Stimulated activated naive CD4-positive, alpha-beta T cell treated with Interleukin-2 at 50 U/mL for 16 hours (primary cell): ENCODE results near the gene PROK1.

ENCODE experiments used
- DNase-seq: peaks from one replicate; lab custom pipeline; 2025; lab: John Stamatoyannopoulos, UW

PROK1 gene

GRCh38 chr1:110465814-110466380 lies 14.9 kb downstream of the PROK1 start:
- no peak for DNase-seq

GRCh38 chr1:110466646-110467280 lies 15.8 kb downstream of the PROK1 start:
- no peak for DNase-seq

DNA sequence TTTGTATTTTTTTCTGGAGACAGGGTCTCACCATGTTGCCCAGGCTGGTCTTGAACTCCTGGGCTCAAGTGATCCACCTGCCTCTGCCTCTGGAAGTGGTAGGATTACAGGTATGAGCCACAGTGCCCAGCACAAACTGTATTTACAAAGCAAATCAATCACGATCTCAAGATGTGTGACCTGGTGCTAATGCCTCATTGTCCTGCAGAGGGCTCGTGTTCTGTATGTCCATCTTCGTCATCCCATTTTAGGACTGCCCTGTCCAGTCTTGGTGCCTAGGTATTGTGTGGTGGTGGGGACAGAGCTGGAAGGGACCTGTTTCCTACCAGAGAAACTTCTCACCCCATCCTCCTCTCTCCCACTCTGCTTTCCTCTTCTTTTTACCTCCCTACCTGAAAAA lies 20.2 kb downstream of the PROK1 start:
- DNase-seq: no peak

GRCh38 chr1:110472546-110472945 lies 21.6 kb downstream of the PROK1 start:
- DNase-seq: no peak

DNA sequence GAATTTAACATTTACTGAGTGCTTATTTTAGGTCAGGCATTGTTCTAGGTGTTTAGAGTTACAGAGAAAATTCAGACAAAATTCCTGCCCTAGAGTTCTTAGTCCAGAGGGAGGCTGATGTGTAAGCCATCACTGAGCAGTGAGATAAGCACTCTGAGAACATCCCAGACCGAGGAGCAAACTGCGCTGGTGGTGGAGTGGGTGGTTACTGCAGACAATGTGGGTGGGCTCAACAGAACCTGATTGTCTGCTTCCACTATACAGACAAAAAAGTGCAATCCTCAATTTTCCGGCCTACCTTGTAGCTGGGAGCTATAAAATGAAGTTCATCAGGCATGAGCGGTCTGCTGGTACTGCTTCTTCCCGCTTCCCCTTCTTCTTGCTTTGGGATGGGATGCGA lies 23.5 kb downstream of the PROK1 start:
- DNase-seq: no peak

GRCh38 chr1:110475362-110476027 lies 24.5 kb downstream of the PROK1 start:
- DNase-seq: no peak

DNA sequence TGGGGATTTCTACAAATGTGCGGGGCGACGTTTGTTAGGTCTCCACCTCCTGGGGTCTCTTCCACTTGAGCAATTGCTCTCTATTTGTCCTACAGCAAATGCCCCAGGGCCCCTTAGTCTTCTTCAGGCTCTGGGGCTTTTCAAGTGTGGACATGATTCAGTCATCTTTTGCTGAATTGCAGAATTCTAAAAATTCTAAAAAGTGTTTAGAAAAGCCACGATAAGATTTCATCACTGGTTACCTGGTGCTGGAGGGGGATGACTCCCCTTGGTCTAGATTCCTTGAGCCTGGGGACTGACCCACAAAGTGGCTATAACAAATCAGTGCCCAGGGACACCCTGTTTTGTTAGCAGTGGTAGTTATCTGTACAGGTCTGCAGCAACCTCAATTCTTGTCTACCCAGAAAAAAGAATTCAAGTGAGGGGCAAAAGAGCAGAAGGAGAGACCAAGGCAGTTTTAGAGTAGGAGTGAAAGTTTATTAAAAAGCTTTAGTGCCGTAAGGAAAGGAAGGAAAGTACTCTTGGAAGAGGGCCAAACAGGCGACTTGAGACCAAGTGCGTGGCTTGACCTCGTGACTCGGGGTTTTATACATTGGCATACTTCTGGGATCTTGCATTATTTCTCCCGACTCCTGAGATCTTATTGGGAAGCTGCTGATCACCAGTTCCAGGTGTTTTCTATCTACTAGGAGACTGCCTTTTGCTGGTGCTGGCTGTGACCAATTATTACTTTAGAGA lies 25.2 kb downstream of the PROK1 start:
- no peak for DNase-seq

DNA sequence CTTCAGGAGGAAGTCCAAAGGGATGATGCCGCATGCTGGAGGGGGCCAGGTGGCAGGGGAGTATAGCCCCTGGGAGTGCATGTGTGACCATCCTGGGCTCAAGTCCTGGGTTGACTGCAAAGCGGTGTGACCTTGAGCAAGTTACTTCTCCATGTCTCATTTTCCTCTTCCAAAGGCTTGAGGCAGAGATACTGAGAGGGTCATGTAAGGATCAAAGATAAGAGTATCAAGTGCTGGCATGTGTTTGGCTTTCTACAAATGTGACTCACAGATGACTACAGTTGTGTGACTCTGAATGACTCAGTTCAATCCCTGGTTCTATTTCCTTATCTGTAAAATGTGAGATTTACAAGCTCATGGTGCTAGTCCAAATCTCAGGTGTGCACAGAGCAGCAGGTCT lies 26.1 kb downstream of the PROK1 start:
- DNase-seq: no peak

- DNase-seq: no peak
Measured at GRCh38 chr1:110477445-110477957, 26.6 kb downstream of the PROK1 start.

GRCh38 chr1:110477967-110478640 lies 27.2 kb downstream of the PROK1 start:
- no peak for DNase-seq

DNA sequence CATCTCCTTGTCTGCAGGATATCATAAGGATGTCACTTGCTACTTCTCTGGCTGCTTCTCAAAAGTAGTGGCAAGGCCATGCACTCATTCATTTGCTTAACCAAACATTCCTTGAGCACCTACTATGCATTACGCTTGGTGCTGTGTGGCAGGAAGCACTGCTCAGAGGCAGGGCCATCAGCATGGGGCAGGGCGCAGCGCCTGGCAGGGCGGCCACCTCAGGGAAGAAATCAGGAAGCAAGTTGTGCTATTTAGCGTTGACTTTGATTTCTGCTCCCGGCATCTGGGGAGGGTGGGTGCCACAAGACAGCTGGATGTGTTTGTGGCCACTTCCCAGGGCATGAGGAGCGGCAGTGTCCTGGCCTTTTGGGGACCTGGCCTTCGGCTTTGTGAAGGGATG lies 27.9 kb downstream of the PROK1 start:
- DNase-seq: no peak

DNA sequence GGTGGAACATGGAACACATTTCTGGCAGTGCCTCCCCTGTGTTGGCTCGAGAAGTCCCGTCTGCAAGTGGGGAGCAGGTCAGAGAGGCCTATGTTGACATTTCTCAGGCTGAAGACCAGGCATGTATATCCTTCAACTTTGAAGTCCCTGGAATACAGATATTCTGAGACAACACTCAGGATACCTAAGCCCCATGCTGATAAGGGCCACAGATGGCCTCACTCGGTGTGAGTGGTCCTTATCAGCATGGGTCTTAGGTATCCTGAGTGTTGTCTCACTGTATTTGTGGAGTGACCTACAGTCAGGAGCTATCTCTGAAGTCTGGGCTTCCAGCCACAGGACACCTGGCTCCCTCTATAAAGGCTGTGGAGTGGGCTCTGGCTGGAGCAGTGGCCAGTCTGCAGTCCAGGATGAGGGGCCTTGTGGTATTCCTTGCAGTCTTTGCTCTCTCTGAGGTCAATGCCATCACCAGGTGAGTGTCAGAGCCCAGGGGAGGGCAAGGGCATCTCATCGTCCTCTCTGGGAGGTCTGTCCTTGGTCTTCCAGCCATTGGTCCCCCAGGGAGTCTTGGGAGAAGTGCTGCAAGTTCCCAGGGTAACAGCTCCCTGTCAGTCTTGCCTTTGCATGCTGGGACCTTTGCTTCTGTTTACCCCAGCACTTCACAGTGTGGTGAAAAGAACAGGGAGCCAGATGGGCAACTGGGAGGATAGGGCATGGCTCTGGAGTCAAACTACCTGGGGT lies 29.6 kb downstream of the PROK1 start:
- DNase-seq: no peak

DNA sequence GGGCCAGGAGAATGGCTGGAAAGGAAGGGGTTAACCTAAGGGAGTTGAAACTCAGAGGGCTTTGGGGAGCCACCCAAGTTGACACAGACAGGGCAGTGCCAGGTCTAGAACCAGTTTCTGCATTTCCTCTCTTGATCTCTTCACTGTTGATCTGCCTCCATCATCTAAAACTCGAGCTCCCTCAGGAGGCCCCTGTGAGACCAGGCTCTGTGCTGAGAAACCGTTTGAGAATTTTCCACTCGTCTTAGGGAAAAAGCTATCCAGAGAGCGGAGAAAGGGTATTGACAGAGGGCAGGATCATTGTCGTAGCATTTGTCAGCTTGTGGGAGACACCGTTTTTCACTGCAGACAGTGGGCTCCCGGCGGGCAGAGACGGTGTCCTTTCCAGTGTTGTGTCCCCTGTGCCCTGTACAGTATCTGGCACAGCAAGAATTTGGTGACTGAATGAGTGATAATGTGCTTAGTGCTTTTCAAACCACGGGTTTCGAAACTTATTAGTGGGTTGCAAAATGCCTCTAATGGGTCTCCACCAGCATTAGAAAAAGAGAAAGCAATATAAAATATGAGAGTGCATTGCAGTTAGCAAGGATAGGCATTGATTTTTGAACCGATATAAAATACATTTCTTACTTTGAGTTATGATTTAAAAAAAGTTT lies 31.1 kb downstream of the PROK1 start:
- DNase-seq: no peak

DNA sequence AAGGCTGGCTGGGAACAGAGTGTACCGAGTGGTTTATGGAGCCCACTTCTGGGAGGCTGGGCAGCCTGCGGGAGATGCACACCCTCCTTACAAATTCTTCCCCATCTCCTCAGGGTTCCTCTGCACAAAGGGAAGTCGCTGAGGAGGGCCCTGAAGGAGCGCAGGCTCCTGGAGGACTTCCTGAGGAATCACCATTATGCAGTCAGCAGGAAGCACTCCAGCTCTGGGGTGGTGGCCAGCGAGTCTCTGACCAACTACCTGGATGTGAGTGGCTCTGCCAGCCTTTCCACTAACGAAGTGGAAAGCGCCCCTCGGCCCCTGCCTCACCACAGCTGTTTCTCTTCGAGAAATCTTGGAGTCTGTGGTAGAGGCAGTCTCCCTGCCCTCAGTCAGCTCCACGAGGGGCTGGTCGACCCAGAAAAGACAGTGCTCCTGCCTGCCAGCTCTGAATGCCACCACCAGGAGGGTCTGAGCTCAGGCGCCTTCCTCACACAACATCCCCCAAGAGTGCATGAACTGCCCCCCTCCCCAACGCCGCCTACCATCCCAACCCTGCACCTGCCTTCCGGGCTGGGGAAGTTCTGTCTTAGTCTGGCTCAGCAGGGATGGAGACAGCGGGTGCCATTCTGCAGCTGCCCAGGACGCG lies 31.8 kb downstream of the PROK1 start:
- DNase-seq: no peak

- no peak for DNase-seq
Measured at GRCh38 chr1:110483308-110483685, 32.3 kb downstream of the PROK1 start.

DNA sequence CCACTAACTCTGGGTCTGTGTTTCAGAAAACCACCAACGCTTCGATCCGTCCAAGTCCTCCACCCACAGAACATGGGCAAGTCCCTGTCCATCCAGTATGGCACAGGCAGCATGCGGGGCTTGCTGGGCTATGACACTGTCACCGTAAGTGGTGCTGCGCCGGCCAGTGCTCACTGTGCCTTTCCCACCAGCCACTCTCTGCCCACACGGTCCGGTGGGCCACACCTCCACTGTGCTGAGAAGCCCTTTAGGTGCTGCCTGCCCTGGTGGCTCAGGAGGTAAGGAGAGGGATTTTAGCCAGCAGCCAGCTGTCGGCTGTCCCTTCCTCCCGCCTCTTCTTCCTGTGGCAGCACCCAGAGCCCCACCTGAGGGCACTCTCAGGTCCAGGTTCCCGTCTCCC lies 33.9 kb downstream of the PROK1 start:
- no peak for DNase-seq

DNA sequence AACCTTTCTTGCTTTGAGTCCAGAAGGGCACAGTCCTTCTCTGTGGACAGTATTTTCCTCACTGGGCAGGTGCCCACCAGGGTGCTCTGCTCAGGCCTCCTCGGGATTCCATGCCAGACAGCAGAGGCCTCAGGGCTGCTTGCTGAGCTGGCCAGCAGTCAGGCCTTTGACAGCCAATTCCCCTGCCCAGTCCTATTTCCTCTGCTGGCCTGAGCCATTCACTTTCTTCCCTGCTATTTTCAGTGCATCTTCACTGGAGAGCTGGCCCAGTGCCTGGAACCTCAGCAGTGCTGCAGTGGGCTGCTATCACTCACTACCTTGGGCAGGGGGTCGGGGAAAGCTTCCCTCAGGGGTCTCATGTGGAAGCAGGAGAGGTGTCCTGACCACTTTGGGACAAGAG lies 34.8 kb downstream of the PROK1 start:
- no peak for DNase-seq

DNA sequence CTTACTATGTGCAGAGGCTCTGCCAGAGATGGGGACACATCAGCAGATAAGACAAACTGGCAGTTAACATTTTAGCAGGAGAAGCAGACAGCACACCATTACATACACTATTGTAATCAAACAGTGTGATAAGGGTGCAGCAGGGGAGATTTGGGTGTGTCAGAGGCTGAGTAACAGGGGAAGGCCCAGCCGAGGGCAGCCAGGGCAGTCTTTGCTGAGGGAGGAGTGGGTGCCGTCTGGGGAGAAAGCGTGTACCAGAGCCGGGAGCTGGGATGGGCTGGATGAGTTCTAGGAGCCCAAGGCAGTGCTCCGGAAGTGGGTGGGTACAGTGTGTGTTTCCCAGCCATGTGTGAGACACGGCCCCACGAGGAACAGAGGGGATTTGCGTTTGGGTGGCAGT lies 36.8 kb downstream of the PROK1 start:
- DNase-seq: no peak

- no peak for DNase-seq
Measured at GRCh38 chr1:110488161-110488560, 37.2 kb downstream of the PROK1 start.

- DNase-seq: no peak
Measured at GRCh38 chr1:110488867-110489266, 37.9 kb downstream of the PROK1 start.

DNA sequence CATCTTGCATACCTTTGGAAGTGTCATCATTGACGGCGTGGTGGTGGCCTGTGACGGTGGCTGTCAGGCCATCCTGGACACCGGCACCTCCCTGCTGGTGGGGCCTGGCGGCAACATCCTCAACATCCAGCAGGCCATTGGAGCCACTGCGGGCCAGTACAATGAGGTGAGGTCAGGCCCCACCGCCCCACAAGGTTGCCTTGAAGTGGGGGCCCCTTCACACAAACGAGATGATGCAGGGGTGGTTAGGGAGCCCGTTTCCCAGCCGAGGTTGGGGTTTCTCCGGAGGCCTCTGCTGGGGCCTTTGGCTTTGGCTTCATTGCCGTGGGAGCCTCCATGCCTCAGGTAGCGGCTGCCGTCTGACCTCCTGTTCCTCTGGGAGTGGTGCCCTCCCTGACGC lies 38.5 kb downstream of the PROK1 start:
- no peak for DNase-seq
